Erythroblast (primary cell): ENCODE measurements around the gene ARHGEF7.

Experiments used
- GATA1 ChIP-seq: IDR thresholded peaks from 2 replicates; pipeline ENCODE4 v1.6.1; 2011; ENCODE audit warnings: low read depth, mild to moderate bottlenecking, control low read depth, low read length, moderate library complexity
- POLR2A ChIP-seq: IDR thresholded peaks from 2 replicates; pipeline ENCODE4 v1.6.1; 2011; ENCODE audit warnings: mild to moderate bottlenecking, low read length

GRCh38 chr13:111110054-111110453, 5.1 kb upstream of the ARHGEF7 start:
- no peak for TF ChIP-seq POLR2A
- TF ChIP-seq GATA1 = no peak
